HCT116 (cell line): ENCODE data around the gene GALNT13.

Experiments used
- ATF3 ChIP-seq: IDR thresholded peaks from 2 replicates; pipeline ENCODE4 v1.6.1; 2012
- EGR1 ChIP-seq: IDR thresholded peaks from 2 replicates; pipeline ENCODE4 v1.6.1; 2012; ENCODE audit warnings: low read depth
- EZH2 ChIP-seq: fragments of 200-600 bp; sonication (generic); IDR thresholded peaks from 2 replicates; pipeline ENCODE4 v1.6.1; 2017; ENCODE audit warnings: antibody characterized with exemption, mixed run types
- EZH2phosphoT487 ChIP-seq: fragments of 200-600 bp; IDR thresholded peaks from 2 replicates; pipeline ENCODE4 v1.6.1; 2018; ENCODE audit warnings: antibody characterized with exemption, borderline replicate concordance
- JUND ChIP-seq: IDR thresholded peaks from 2 replicates; pipeline ENCODE4 v1.6.1; 2012
- MAX ChIP-seq: IDR thresholded peaks from 2 replicates; pipeline ENCODE4 v1.6.1; 2012
- POLR2A ChIP-seq: IDR thresholded peaks from 2 replicates; pipeline ENCODE4 v1.7.0; 2011; ENCODE audit warnings: borderline replicate concordance; ENCODE audit not compliant: insufficient read depth, insufficient read length; ENCODE audit errors: extremely low read depth
- POLR2AphosphoS5 ChIP-seq: IDR thresholded peaks from 2 replicates; pipeline ENCODE4 v1.6.1; 2011; ENCODE audit warnings: mild to moderate bottlenecking, low read depth, low read length, moderate library complexity
- REST ChIP-seq: IDR thresholded peaks from 2 replicates; pipeline ENCODE4 v1.6.1; 2012; ENCODE audit warnings: low read depth
- SIN3A ChIP-seq: IDR thresholded peaks from 2 replicates; pipeline ENCODE4 v1.6.1; 2012; ENCODE audit warnings: low read depth
- YY1 ChIP-seq: IDR thresholded peaks from 2 replicates; pipeline ENCODE4 v1.6.1; 2011; ENCODE audit warnings: low read length, low read depth, moderate library complexity, mild to moderate bottlenecking; ENCODE audit not compliant: insufficient replicate concordance; ENCODE audit errors: extremely low read depth
- ZBTB33 ChIP-seq: IDR thresholded peaks from 2 replicates; pipeline ENCODE4 v1.6.1; 2011; ENCODE audit warnings: mild to moderate bottlenecking, low read length, moderate library complexity; ENCODE audit not compliant: insufficient replicate concordance; ENCODE audit errors: extremely low read depth
- ZNF274 ChIP-seq: fragments of 200-500 bp; sonication (Bioruptor generic); IDR thresholded peaks from 2 replicates; pipeline ENCODE4 v1.6.1; 2014; ENCODE audit warnings: mild to moderate bottlenecking, low read depth, low read length, inconsistent platforms
- TF ChIP-seq, protein P1 (sequence below), 3 experiments: fragments of 200-600 bp in 1 of 3; sonication (generic) in 1 of 3; IDR thresholded peaks in 2 of 3; conservative IDR thresholded peaks in 1 of 3; 2 replicates each; pipeline ENCODE4 v1.5.1; 2012 to 2017; ENCODE audit warnings: low read depth in 2 of 3, low read length in 2 of 3, antibody characterized with exemption in 1 of 3, borderline replicate concordance in 1 of 3, control low read depth in 1 of 3, mild to moderate bottlenecking in 1 of 3, mixed read lengths in 1 of 3, mixed run types in 1 of 3, moderate library complexity in 1 of 3; ENCODE audit not compliant: insufficient read depth in 1 of 3

DNA sequence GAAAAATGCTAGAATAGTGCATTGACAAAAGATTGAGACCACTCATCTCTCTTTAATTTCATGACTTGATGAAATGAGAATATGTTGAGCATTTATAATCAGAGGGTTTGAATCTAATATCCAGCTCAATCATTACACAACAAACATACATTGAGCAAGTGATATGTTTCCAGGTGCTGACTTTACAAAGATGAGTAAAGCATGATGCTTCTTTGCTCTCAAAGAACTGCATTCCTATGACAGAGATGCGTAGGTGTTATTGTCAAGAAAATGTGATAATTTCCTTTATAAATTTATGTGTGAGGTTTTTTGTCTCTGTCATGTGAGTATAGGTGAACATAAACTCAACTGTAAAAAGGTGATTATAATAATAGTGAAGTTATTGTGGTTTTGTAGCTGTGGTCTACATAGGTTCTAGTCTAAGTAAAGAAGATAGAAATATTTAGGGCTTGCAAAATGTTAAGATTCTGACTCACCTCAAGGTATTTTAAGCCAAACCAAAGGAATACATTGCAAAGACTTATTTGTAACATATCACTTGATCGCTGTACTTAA, 389.8 kb downstream of the GALNT13 start:
- TF ChIP-seq REST (no peak), SIN3A (no peak), POLR2A (no peak), YY1 (no peak), MAX (no peak), POLR2AphosphoS5 (no peak), EZH2phosphoT487 (no peak), ZBTB33 (no peak), EGR1 (no peak), ZNF274 (no peak), JUND (no peak), ATF3 (no peak), EZH2 (no peak)
- TF ChIP-seq, protein P1, sequence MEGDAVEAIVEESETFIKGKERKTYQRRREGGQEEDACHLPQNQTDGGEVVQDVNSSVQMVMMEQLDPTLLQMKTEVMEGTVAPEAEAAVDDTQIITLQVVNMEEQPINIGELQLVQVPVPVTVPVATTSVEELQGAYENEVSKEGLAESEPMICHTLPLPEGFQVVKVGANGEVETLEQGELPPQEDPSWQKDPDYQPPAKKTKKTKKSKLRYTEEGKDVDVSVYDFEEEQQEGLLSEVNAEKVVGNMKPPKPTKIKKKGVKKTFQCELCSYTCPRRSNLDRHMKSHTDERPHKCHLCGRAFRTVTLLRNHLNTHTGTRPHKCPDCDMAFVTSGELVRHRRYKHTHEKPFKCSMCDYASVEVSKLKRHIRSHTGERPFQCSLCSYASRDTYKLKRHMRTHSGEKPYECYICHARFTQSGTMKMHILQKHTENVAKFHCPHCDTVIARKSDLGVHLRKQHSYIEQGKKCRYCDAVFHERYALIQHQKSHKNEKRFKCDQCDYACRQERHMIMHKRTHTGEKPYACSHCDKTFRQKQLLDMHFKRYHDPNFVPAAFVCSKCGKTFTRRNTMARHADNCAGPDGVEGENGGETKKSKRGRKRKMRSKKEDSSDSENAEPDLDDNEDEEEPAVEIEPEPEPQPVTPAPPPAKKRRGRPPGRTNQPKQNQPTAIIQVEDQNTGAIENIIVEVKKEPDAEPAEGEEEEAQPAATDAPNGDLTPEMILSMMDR (IDR thresholded peaks at IDR 0.05 in 2 of 3, conservative IDR thresholded peaks at IDR 0.05 in 1 of 3; ENCODE audit: borderline replicate concordance in 1 of 3, insufficient read depth in 1 of 3, low read depth in 2 of 3, low read length in 2 of 3): no peak
